A673 (cell line): Measurements from ENCODE around the gene ARTN. TPM values are rescaled to one million over a fixed set of nuclear protein-coding genes. Genes with fewer than 3 reads are reported as not detected.

Experiments used
- BruUV-seq: library from RNA; stranded (reverse); fragments of 400-500 nt; replicated peaks from 2 replicates; lab custom pipeline; 2021; lab: Mats Ljungman, UMichigan
- CTCF ChIA-PET: fragments of 300-600 bp; sonication (Branson Sonifier 250); formaldehyde crosslinking; loops from one replicate; lab custom pipeline; 2022; ENCODE audit warnings: antibody characterized with exemption; lab: Charles Lee
- POLR2A ChIA-PET: fragments of 300-600 bp; sonication (Branson Sonifier 250); formaldehyde crosslinking; loops from one replicate; lab custom pipeline; 2022; ENCODE audit warnings: antibody characterized with exemption; ENCODE audit not compliant: low non-redundant PET; lab: Charles Lee
- DNase-seq: peaks from one replicate; pipeline ENCODE4 v3.0.0-alpha.2; 2015; ENCODE audit warnings: low spot score
- H3K27ac ChIP-seq: fragments of 200-600 bp; sonication (generic); 2 replicates; pipeline ENCODE4 v1.5.1; 2016; ENCODE audit warnings: mixed run types, low read depth, mild to moderate bottlenecking, mixed read lengths, antibody characterized with exemption, low read length; ENCODE audit not compliant: poor library complexity, severe bottlenecking
- H3K27me3 ChIP-seq: fragments of 200-600 bp; sonication (generic); replicated peaks from 2 replicates; pipeline ENCODE4 v1.6.1; 2017; ENCODE audit warnings: mixed run types, low read depth, mild to moderate bottlenecking, mixed read lengths, antibody characterized with exemption, low read length; ENCODE audit not compliant: insufficient read depth, poor library complexity
- H3K36me3 ChIP-seq: fragments of 200-600 bp; sonication (generic); 2 replicates; pipeline ENCODE4 v1.6.1; 2016; ENCODE audit warnings: mixed run types, mild to moderate bottlenecking, mixed read lengths, antibody characterized with exemption, low read length; ENCODE audit not compliant: insufficient read depth, poor library complexity, severe bottlenecking
- H3K4me1 ChIP-seq: fragments of 200-600 bp; sonication (generic); 2 replicates; pipeline ENCODE4 v1.6.1; 2017; ENCODE audit warnings: mixed run types, mild to moderate bottlenecking, mixed read lengths, antibody characterized with exemption, low read length; ENCODE audit not compliant: insufficient read depth, poor library complexity, severe bottlenecking
- H3K4me3 ChIP-seq: fragments of 200-600 bp; sonication (generic); 2 replicates; pipeline ENCODE4 v1.5.1; 2016; ENCODE audit warnings: low read depth, mixed run types, mild to moderate bottlenecking, mixed read lengths, low read length; ENCODE audit not compliant: poor library complexity, severe bottlenecking
- H3K9me3 ChIP-seq: fragments of 200-600 bp; sonication (generic); 2 replicates; pipeline ENCODE4 v1.6.1; 2016; ENCODE audit warnings: mixed run types, low read depth, mild to moderate bottlenecking, mixed read lengths, antibody characterized with exemption, low read length; ENCODE audit not compliant: poor library complexity, severe bottlenecking
- CTCF ChIP-seq: fragments of 300-800, 200-600 bp; sonication (generic); conservative IDR thresholded peaks from 2 replicates; pipeline ENCODE4 v1.5.1; 2017; ENCODE audit warnings: low read depth, mild to moderate bottlenecking, antibody characterized with exemption, low read length, moderate library complexity, mixed read lengths
- EZH2 ChIP-seq: fragments of 200-600 bp; sonication (generic); IDR thresholded peaks from 2 replicates; pipeline ENCODE4 v1.6.1; 2017; ENCODE audit warnings: borderline replicate concordance, low read depth, mild to moderate bottlenecking, mixed read lengths, antibody characterized with exemption, low read length; ENCODE audit not compliant: poor library complexity, severe bottlenecking
- intact Hi-C: fragments of 100-400 bp; cut with micrococcal nuclease; formaldehyde crosslinking; loops from one replicate; pipeline ENCODE4 v1.10.0; 2022; ENCODE audit not compliant: unreplicated experiment
- total RNA-seq: library from RNA; stranded (reverse); gene quantifications from 2 replicates; pipeline ENCODE4 v1.2.3, GENCODE V29; 2021

The ARTN gene
- total RNA-seq, 1 experiment from 2014 or later: 28.1 TPM

GRCh38 chr1:43982808-43983207, 49.2 kb downstream of the ARTN start:
- BruUV-seq: no TSS peak
- intact Hi-C loops: no loop called here
- Histone ChIP-seq H3K27me3 (no peaks in the 10 kb centered on the region), H3K9me3 (no peaks in the 10 kb centered on the region), H3K4me1 (peaks cover 10% of the 10 kb centered on the region), H3K4me3 (no peak overlapping the region), H3K27ac (no peak overlapping the region), H3K36me3 (peaks cover 30% of the 10 kb centered on the region)
- ChIA-PET CTCF (no interaction called here), POLR2A (no interaction called here)
- TF ChIP-seq EZH2 (no peak), CTCF (no peak)
- no peak for DNase-seq

- POLR2A ChIA-PET: interaction anchor here (0.6 kb wide), 1 partner anchor 47 kb away, joined by 6 read pairs; no protein-coding TSS in a partner anchor
- no TSS peak for BruUV-seq
These were observed 49.8 kb downstream of the ARTN start for GRCh38 chr1:43983253-43983899.

GRCh38 chr1:43984855-43985254, 51.3 kb downstream of the ARTN start:
- CTCF ChIA-PET: no interaction called here
- Histone ChIP-seq H3K36me3 (peaks cover 30% of the 10 kb centered on the region), H3K27ac (no peak overlapping the region), H3K9me3 (no peaks in the 10 kb centered on the region), H3K4me1 (no peaks in the 10 kb centered on the region), H3K27me3 (no peaks in the 10 kb centered on the region), H3K4me3 (no peak overlapping the region)
- POLR2A ChIA-PET: no interaction called here
- intact Hi-C loops: no loop called here
- DNase-seq: no peak
- TF ChIP-seq CTCF: no peak
- no TSS peak for BruUV-seq

More at GRCh38 chr1:43983253-43983899, 49.8 kb downstream of the ARTN start:
- no peak overlapping the region for H3K4me3 ChIP-seq
- CTCF ChIA-PET: interaction anchor here (0.5 kb wide), 1 partner anchor 216 kb away, joined by 4 read pairs; no protein-coding TSS in a partner anchor
- peaks cover 30% of the 10 kb centered on the region for H3K36me3 ChIP-seq
- H3K27me3 ChIP-seq: no peaks in the 10 kb centered on the region
- no peaks in the 10 kb centered on the region for H3K9me3 ChIP-seq
- TF ChIP-seq EZH2 (no peak), CTCF (no peak)
- intact Hi-C loops: no loop called here
- peaks cover 4% of the 10 kb centered on the region for H3K4me1 ChIP-seq
- H3K27ac ChIP-seq: no peak overlapping the region
- no peak for DNase-seq
